HG02970 (cell line): Measurements from ENCODE around the gene ZNF408.

Source experiments
- ATAC-seq: cut with Tn5 transposase; IDR thresholded peaks from one replicate; pipeline ENCODE4 v1.9.1; 2021; ENCODE audit warnings: mild to moderate bottlenecking, moderate library complexity, moderate number of reproducible peaks; ENCODE audit not compliant: unreplicated experiment, low FRiP score

The ZNF408 gene

GRCh38 chr11:46675288-46675851 is 25.5 kb upstream of the ZNF408 start:
- ATAC-seq, result no peak

- ATAC-seq, result no peak
Observed at GRCh38 chr11:46675949-46676348, 24.9 kb upstream of the ZNF408 start.

GRCh38 chr11:46676436-46677158 is 24.2 kb upstream of the ZNF408 start:
- ATAC-seq, result no peak

DNA sequence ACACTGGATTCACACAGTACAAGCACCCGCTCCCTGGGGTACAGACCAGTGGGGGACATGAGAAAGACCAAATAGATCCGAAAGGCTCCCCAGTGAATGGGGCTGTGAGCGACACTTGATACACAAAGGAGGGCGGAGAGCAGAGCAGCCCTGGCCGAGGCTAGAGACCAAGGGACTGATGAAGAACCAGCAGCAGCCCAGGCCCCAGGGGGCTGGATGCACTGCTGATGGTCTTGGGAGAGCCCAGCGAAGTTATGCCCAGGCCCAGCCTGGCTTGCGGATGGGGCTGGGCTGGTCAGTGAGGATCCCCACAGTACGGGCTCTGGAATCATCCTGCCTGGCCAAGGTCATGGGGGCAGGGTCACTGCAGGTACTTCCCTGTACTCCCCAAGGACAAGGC is 23.7 kb upstream of the ZNF408 start:
- no peak for ATAC-seq

- no peak for ATAC-seq
Observed at GRCh38 chr11:46677991-46678740, 22.7 kb upstream of the ZNF408 start.

DNA sequence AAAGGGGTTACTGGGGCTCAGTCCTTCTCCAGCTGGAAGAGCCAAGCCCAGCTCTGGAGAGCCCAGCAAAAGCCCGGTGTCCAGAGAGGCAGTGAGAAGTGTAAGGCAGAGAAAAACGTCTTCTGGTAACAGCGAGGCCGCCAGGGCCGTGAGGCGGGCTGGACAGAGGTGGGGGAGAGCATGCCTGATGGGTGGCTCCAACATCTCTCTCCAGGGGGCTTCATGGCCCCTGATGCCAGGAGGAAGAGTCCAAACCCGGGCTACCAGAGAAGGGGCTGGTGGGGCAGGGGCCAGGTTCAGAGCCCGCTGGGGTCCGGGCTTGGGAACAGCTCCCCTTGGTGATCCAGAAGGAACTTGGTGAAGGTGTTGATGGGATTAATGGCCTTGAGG is 22.1 kb upstream of the ZNF408 start:
- ATAC-seq, result no peak

DNA sequence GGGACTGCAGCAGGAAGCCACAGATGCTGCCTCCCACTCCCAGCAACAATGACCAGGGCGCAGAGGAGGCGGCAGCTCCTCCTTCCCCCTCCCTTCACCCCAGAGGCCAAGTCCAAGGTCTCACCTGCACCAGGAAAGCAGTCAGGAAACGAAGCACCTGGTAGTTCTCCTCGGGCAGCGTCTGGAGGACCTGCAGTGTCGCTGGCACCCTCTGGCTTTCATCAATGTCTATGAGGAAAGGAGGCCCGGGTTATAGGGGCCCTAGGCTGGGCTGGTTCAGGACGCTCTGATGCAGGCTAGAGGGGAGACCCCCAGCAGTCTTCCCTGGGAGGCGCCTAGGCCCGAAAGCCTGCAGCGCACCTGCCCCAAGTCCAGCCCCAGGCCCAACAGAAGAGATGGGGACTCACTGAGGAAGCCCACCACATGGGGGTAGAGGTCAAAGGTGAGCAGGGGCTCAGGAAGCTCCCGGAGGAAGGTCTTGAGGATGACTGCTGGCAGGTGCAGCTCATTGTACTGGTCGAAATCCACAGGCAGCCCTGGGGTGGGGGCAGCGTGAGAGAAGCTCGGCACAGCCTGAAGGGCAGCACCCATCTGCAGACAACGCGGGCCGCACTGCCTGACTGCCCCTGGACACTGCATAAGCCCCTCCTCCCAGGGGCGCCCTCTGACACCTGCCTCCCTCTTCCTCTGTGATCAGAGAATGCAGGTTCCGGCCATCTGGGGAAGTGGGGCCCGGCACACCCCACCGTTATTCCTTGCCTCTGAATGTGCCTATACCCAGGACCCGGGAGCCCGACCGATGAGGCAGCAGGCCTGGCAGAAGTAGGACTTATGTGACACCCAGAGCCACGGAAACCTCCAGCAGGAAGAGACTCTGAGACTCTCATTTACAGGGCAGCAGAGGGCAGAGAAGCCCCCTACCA is 21.3 kb upstream of the ZNF408 start:
- no peak for ATAC-seq

- no peak for ATAC-seq
Observed at GRCh38 chr11:46680164-46680760, 20.6 kb upstream of the ZNF408 start.

- ATAC-seq, result no peak
Observed at GRCh38 chr11:46680815-46681214, 20.0 kb upstream of the ZNF408 start.

DNA sequence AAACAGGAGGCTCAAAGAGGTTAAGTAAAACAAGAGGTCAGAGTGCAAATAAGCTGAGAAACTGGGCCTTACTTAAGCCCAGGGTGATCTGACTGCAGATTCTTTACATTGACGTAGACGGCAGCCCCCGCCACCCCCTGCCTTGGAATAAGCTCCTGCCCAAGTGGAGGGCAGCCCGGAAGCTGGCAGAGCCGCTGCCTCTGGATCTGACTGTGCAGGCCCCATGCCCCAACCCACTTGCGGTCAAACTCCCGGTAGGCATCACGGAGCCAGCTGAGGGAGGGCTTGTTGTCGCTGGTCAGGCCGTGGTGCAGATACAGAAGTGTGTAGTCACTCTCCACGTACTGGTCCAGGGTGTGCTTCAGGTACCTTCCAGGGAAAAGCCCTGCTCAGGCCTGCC is 19.0 kb upstream of the ZNF408 start:
- ATAC-seq, result no peak

- ATAC-seq, result no peak
Observed at GRCh38 chr11:46682773-46683752, 17.8 kb upstream of the ZNF408 start.

DNA sequence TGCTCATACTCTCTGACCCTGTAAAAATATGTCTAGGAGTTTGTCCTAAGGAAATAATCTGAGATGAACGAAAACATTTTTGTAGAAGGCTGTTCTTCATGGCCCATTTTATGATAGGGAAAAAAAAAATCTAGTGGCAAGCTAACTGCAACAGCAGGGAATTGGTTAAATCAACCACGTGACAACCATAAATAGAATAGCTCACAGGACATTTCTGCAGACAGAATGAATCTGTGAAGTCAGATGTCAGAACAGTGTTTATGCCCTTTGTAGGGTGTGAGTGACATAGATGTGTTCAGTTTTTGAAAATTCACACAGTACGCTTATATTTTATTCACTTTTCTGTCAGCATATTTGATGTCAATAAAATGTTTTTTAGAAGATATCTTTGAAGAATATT is 16.5 kb upstream of the ZNF408 start:
- ATAC-seq, result no peak

DNA sequence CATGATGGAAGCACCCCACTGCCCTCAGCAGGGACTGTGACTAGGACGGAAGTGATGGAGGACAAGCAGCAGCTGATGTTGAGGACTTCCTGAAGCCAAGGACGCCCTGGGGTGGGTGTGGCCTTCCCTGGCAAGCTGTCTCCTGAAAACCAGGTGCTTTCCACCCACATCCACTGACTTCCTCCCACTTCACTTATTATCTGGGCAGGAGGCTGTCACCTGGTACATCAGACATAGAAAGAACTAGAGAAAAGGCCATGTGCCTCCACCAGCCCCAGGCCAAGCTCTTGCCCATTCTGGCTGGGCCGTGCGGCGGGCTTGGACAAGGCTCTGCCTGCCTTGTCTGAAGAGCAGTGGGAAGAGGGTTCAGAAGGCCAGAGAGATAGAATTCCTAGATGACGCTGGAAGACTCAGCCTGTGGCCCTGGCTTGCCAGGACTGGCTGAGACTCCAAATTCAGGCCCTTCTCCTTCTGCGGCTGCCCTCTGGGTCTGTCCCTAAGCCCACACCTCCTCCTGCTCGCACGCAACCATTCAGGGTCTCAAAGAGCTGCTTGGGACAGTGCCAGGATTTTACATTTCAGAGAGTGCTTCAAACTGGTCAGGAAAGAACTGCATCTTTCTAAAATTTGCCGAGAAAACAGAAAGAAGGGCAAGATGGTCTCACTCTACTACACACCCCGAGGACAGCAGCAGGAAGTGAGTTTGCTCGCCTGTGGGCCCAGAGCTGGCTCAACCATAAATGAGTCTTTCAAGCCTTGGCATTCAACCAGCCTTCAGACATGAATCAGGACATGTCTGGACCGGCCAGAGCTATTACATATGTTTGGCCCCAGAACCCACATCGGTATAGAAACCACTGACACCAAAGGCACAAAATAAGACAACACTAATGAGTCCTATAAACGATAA is 13.7 kb upstream of the ZNF408 start:
- ATAC-seq, result no peak

GRCh38 chr11:46690702-46691101 is 10.1 kb upstream of the ZNF408 start:
- ATAC-seq, result no peak

- ATAC-seq, result no peak
Observed at GRCh38 chr11:46692450-46692849, 8.4 kb upstream of the ZNF408 start.

GRCh38 chr11:46693597-46694012 is 7.2 kb upstream of the ZNF408 start:
- no peak for ATAC-seq

DNA sequence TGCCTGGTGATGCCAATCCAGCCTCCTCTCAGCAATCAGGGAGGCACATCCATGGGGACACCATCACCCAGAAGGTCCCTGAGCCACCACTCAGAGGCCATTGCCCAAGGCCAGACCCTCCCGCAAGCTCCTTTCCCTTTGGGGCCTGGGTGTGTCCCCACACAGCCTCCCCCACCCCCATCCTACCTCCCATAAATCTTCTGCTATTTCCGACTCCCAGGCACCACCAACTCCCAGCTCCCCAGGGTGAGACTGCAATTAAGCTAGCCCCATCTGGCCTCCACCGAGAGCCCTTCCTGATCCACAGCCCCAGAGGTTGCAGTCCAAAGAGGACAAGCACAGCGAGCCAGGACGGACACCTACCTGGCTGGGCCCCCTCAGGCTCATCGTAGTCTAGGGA is 6.8 kb upstream of the ZNF408 start:
- no peak for ATAC-seq

DNA sequence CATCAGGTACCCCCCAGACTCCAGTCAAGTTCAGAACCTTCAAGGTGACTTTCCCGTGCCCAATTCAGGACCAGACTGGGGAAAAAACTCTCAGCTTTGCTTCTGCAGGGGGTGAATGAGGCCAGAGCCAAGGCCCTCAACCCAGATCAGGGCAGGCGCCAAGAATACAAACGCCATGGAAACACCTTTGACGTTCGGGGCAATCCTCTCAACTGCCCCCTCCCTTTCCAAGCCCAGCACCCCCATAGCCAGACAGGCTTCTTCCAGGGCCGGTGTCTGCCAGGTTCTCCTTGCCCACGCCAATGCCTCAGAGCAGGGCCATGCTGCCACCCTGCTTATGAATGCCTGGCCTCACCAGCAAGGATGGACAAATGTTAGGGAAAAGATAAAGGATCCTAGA is 6.2 kb upstream of the ZNF408 start:
- no peak for ATAC-seq
